Body of pancreas (tissue), 4 donors: ENCODE data around the gene LRFN3.

Experiments
- POLR2A ChIP-seq, 3 donors: fragments of 450-650 bp; IDR thresholded peaks; one replicate each; pipeline ENCODE4 v1.6.1; 2016; ENCODE audit warnings: antibody characterized with exemption in 3 of 3, mild to moderate bottlenecking in 2 of 3
- TF ChIP-seq, protein P1 (sequence below), 7 experiments: fragments of 450-650 bp in 4 of 7; fragments of 200-600 bp in 3 of 7; sonication (generic) in 3 of 7; IDR thresholded peaks; one replicate each; pipeline ENCODE4 v1.5.1; 2016 to 2019; ENCODE audit warnings: antibody characterized with exemption in 7 of 7

DNA sequence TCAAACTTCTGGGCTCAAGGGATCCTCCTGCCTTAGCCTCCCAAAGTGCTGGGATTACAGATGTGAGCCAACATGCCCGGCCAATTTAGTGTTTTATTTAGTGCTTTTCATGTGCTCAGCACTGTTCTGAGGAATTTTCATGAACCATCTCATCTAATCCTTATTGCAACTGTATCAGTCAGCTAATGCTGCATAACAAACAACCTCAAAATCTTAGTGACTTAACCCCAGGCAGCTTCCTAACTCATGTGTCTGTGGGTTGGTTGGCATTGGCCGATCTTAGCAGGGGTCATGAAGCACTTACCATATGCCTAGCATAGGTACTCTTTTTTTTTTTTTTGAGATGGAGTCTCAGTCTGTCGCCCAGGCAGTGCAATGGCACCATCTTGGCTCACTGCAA, 52.6 kb downstream of the LRFN3 start:
- TF ChIP-seq, protein P1, sequence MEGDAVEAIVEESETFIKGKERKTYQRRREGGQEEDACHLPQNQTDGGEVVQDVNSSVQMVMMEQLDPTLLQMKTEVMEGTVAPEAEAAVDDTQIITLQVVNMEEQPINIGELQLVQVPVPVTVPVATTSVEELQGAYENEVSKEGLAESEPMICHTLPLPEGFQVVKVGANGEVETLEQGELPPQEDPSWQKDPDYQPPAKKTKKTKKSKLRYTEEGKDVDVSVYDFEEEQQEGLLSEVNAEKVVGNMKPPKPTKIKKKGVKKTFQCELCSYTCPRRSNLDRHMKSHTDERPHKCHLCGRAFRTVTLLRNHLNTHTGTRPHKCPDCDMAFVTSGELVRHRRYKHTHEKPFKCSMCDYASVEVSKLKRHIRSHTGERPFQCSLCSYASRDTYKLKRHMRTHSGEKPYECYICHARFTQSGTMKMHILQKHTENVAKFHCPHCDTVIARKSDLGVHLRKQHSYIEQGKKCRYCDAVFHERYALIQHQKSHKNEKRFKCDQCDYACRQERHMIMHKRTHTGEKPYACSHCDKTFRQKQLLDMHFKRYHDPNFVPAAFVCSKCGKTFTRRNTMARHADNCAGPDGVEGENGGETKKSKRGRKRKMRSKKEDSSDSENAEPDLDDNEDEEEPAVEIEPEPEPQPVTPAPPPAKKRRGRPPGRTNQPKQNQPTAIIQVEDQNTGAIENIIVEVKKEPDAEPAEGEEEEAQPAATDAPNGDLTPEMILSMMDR (IDR thresholded peaks at IDR 0.05): no peak
- TF ChIP-seq POLR2A (IDR thresholded peaks at IDR 0.05): no peak
